ENCODE data around the gene PPP1R12C.

GRCh38 chr19:55146078-55146704 lies 28.8 kb upstream of the PPP1R12C start:
- TF ChIP-seq CTCF (conservative IDR thresholded peaks at IDR 0.05 in 1 of 2, IDR thresholded peaks at IDR 0.05 in 1 of 2; ENCODE audit: extremely low read depth in 1 of 2, insufficient read depth in 1 of 2, low read depth in 1 of 2, low read length in 2 of 2) = peak; percentile 54 to 84
- no peak for TF ChIP-seq EZH2 (IDR thresholded peaks at IDR 0.05; ENCODE audit: borderline replicate concordance, low read length)
